HT1080 (cell line): ENCODE results near the gene CPED1. TPM values are rescaled to one million over a fixed set of nuclear protein-coding genes. Genes with fewer than 3 reads are reported as not detected.
A peak's percentile ranks its signal among the peaks of the same experiment; 100 is the strongest.
"Not testable (repeated sequence)": the region's sequence is repeated elsewhere in the genome, so short reads cannot be mapped to it uniquely, and the experiment has no call there.

Experiments used
- DNase-seq: peaks from one replicate; pipeline ENCODE4 v3.0.0-alpha.2; 2015; ENCODE audit warnings: low read depth
- total RNA-seq: library from RNA; depleted of rRNA; stranded (reverse); fragments of >200 nt; shearing (Covaris generic); gene quantifications from 2 replicates; pipeline ENCODE4 v1.2.3, GENCODE V29; 2014

The CPED1 gene
- total RNA-seq, 1 experiment from 2014 or later: 18.1 TPM

- DNase-seq: peak; percentile 68
These were observed 289.9 kb downstream of the CPED1 start for GRCh38 chr7:121278120-121279021.

- no peak for DNase-seq
These were observed 290.6 kb downstream of the CPED1 start for GRCh38 chr7:121279060-121279620.

GRCh38 chr7:121279822-121280221 is 291.3 kb downstream of the CPED1 start:
- no peak for DNase-seq

GRCh38 chr7:121280656-121281055 is 292.1 kb downstream of the CPED1 start:
- DNase-seq: no peak

GRCh38 chr7:121282129-121282528 is 293.6 kb downstream of the CPED1 start:
- DNase-seq: no peak

GRCh38 chr7:121285066-121285667 is 296.7 kb downstream of the CPED1 start:
- no peak for DNase-seq

GRCh38 chr7:121286186-121286585 is 297.7 kb downstream of the CPED1 start:
- DNase-seq: no peak

- peak; percentile 75 for DNase-seq
These were observed 298.5 kb downstream of the CPED1 start for GRCh38 chr7:121286742-121287734.

GRCh38 chr7:121288894-121289293 is 300.4 kb downstream of the CPED1 start:
- DNase-seq: peak; percentile 83

GRCh38 chr7:121289930-121290329 is 301.4 kb downstream of the CPED1 start:
- DNase-seq: not testable (repeated sequence)

GRCh38 chr7:121294448-121294992 is 306.0 kb downstream of the CPED1 start:
- no peak for DNase-seq

GRCh38 chr7:121297843-121298242 is 309.3 kb downstream of the CPED1 start:
- DNase-seq: no peak

- no peak for DNase-seq
These were observed 310.3 kb downstream of the CPED1 start for GRCh38 chr7:121298831-121299239.

- no peak for DNase-seq
These were observed 312.3 kb downstream of the CPED1 start for GRCh38 chr7:121300685-121301420.

GRCh38 chr7:121301446-121302213 is 313.1 kb downstream of the CPED1 start:
- DNase-seq: no peak

- DNase-seq: peak; percentile 91
These were observed 313.8 kb downstream of the CPED1 start for GRCh38 chr7:121302214-121302745.

- no peak for DNase-seq
These were observed 315.1 kb downstream of the CPED1 start for GRCh38 chr7:121303422-121304101.

- DNase-seq: no peak
These were observed 315.7 kb downstream of the CPED1 start for GRCh38 chr7:121304102-121304658.
